HG02798 (cell line): ENCODE data around the gene COL18A1.
"Not testable (repeated sequence)": the region's sequence is repeated elsewhere in the genome, so short reads cannot be mapped to it uniquely, and the experiment has no call there.

Experiments used
- ATAC-seq: cut with Tn5 transposase; IDR thresholded peaks from one replicate; pipeline ENCODE4 v1.9.1; 2021; ENCODE audit warnings: mild to moderate bottlenecking; ENCODE audit not compliant: unreplicated experiment, poor library complexity

Gene COL18A1

GRCh38 chr21:45366931-45367401 is 38.0 kb upstream of the COL18A1 start:
- ATAC-seq, result no peak

- ATAC-seq, result no peak
Observed at GRCh38 chr21:45367402-45368351, 37.3 kb upstream of the COL18A1 start.

- not testable (repeated sequence) for ATAC-seq
Observed at GRCh38 chr21:45369018-45369417, 35.9 kb upstream of the COL18A1 start.

- ATAC-seq, result no peak
Observed at GRCh38 chr21:45370575-45370974, 34.4 kb upstream of the COL18A1 start.

GRCh38 chr21:45371081-45371480 is 33.9 kb upstream of the COL18A1 start:
- ATAC-seq, result no peak

- ATAC-seq, result no peak
Observed at GRCh38 chr21:45371655-45372054, 33.3 kb upstream of the COL18A1 start.

- no peak for ATAC-seq
Observed at GRCh38 chr21:45372732-45373355, 32.1 kb upstream of the COL18A1 start.

- ATAC-seq, result no peak
Observed at GRCh38 chr21:45373991-45374816, 30.8 kb upstream of the COL18A1 start.

- ATAC-seq, result no peak
Observed at GRCh38 chr21:45374826-45375455, 30.0 kb upstream of the COL18A1 start.

- no peak for ATAC-seq
Observed at GRCh38 chr21:45376459-45377324, 28.3 kb upstream of the COL18A1 start.

- ATAC-seq, result no peak
Observed at GRCh38 chr21:45377325-45377709, 27.6 kb upstream of the COL18A1 start.

GRCh38 chr21:45377866-45378257 is 27.1 kb upstream of the COL18A1 start:
- ATAC-seq, result no peak

- ATAC-seq, result no peak
Observed at GRCh38 chr21:45378258-45378966, 26.6 kb upstream of the COL18A1 start.

- no peak for ATAC-seq
Observed at GRCh38 chr21:45379171-45379900, 25.6 kb upstream of the COL18A1 start.

- ATAC-seq, result no peak
Observed at GRCh38 chr21:45379901-45380330, 25.0 kb upstream of the COL18A1 start.

- no peak for ATAC-seq
Observed at GRCh38 chr21:45380566-45380965, 24.4 kb upstream of the COL18A1 start.

GRCh38 chr21:45381036-45381787 is 23.8 kb upstream of the COL18A1 start:
- no peak for ATAC-seq
